CD8-positive, alpha-beta memory T cell (primary cell): Measurements from ENCODE around the gene SLC30A1. TPM values are rescaled to one million over a fixed set of nuclear protein-coding genes. Genes with fewer than 3 reads are reported as not detected.

Source experiments
- CTCF ChIA-PET: fragments of 350-600 bp; sonication (Branson Sonifier 250); formaldehyde crosslinking; loops from one replicate; lab custom pipeline; 2021; ENCODE audit warnings: antibody characterized with exemption; lab: Charles Lee
- POLR2A ChIA-PET: fragments of 350-600 bp; sonication (Branson Sonifier 250); formaldehyde crosslinking; loops from one replicate; lab custom pipeline; 2021; ENCODE audit warnings: antibody characterized with exemption; lab: Charles Lee
- DNase-seq, 5 donors: peaks; one replicate each; pipeline versions ENCODE4 v3.0.0 to v3.0.0-alpha.2; 2020 to 2022; ENCODE audit warnings: mixed read lengths in 1 of 5
- H3K27ac ChIP-seq: one replicate; pipeline ENCODE4 v1.7.0; 2013; ENCODE audit warnings: low read depth, mild to moderate bottlenecking, low read length, moderate library complexity
- H3K27me3 ChIP-seq: 2 replicates; pipeline ENCODE4 v1.7.0; 2013; ENCODE audit warnings: low read length, mild to moderate bottlenecking; ENCODE audit not compliant: insufficient read depth, poor library complexity, severe bottlenecking
- H3K36me3 ChIP-seq: 2 replicates; pipeline ENCODE4 v1.7.0; 2013; ENCODE audit warnings: mild to moderate bottlenecking, low read length, moderate library complexity; ENCODE audit not compliant: insufficient read depth
- H3K4me1 ChIP-seq: 2 replicates; pipeline ENCODE4 v1.7.0; 2013; ENCODE audit warnings: mild to moderate bottlenecking, low read length, moderate library complexity; ENCODE audit not compliant: insufficient read depth
- H3K4me3 ChIP-seq: 2 replicates; pipeline ENCODE4 v1.7.0; 2013; ENCODE audit warnings: mild to moderate bottlenecking, low read length
- H3K9me3 ChIP-seq: 2 replicates; pipeline ENCODE4 v1.7.0; 2013; ENCODE audit warnings: mild to moderate bottlenecking, low read length
- H3K27ac Mint-ChIP-seq, 8 donors: one replicate each; pipeline ENCODE4 v1.8.0; 2020 to 2021; ENCODE audit warnings: mixed read lengths in 8 of 8, mild to moderate bottlenecking in 6 of 8, inconsistent platforms in 3 of 8, moderate library complexity in 3 of 8
- H3K27me3 Mint-ChIP-seq, 2 donors: one replicate each; pipeline ENCODE4 v1.8.0; 2020 to 2021; ENCODE audit warnings: mixed read lengths in 2 of 2, mild to moderate bottlenecking in 1 of 2, moderate library complexity in 1 of 2
- H3K36me3 Mint-ChIP-seq, 3 donors: one replicate each; pipeline ENCODE4 v1.8.0; 2020 to 2021; ENCODE audit warnings: mixed read lengths in 3 of 3, inconsistent platforms in 1 of 3, mild to moderate bottlenecking in 1 of 3
- H3K4me1 Mint-ChIP-seq, 3 donors: one replicate each; pipeline ENCODE4 v1.8.0; 2020 to 2021; ENCODE audit warnings: mixed read lengths in 3 of 3, inconsistent platforms in 1 of 3, mild to moderate bottlenecking in 1 of 3
- H3K4me3 Mint-ChIP-seq, 7 donors: one replicate each; pipeline ENCODE4 v1.8.0; 2020 to 2021; ENCODE audit warnings: mixed read lengths in 7 of 7, mild to moderate bottlenecking in 6 of 7, moderate library complexity in 4 of 7, inconsistent platforms in 2 of 7
- H3K9me3 Mint-ChIP-seq, 5 donors: one replicate each; pipeline ENCODE4 v1.8.0; 2020 to 2022; ENCODE audit warnings: mixed read lengths in 5 of 5, mild to moderate bottlenecking in 3 of 5, moderate library complexity in 2 of 5, inconsistent platforms in 1 of 5
- polyA plus RNA-seq: library from polyadenylated mRNA; unstranded; fragments of 300-500 nt; fragmentation: Illumina TruSeq; gene quantifications from one replicate; pipeline ENCODE4 v1.2.3, GENCODE V29; 2021
- total RNA-seq, 2 experiments: library from RNA; stranded (reverse); gene quantifications; one replicate each; pipeline ENCODE4 v1.2.3, GENCODE V29; 2021

The SLC30A1 gene
- total and polyA plus RNA-seq, 3 experiments from 2014 or later = 3.4 to 17.1 (median 16.5) TPM

GRCh38 chr1:211620097-211620496, 41.1 kb upstream of the SLC30A1 start:
- no peaks in the 10 kb centered on the region for H3K9me3 ChIP-seq
- no peaks in the 10 kb centered on the region for H3K4me1 ChIP-seq
- no peak for DNase-seq
- no peaks in the 10 kb centered on the region for H3K36me3 ChIP-seq
- no peak overlapping the region for H3K4me3 Mint-ChIP-seq
- H3K27me3 ChIP-seq = no peaks in the 10 kb centered on the region
- CTCF ChIA-PET = interaction anchor here (0.7 kb wide), 1 partner anchor 1141 kb away, joined by 3 read pairs; no protein-coding TSS in a partner anchor
- H3K4me3 ChIP-seq = no peak overlapping the region
- H3K4me1 Mint-ChIP-seq = peaks cover 0 to 7% (median 5%) of the 10 kb centered on the region in 3 donors
- POLR2A ChIA-PET = no interaction called here
- no peaks in the 10 kb centered on the region for H3K9me3 Mint-ChIP-seq
- peaks cover 0 to 5% of the 10 kb centered on the region in 2 donors for H3K27me3 Mint-ChIP-seq
- no peak overlapping the region for H3K27ac Mint-ChIP-seq
- H3K27ac ChIP-seq = no peak overlapping the region
- no peaks in the 10 kb centered on the region for H3K36me3 Mint-ChIP-seq

DNA sequence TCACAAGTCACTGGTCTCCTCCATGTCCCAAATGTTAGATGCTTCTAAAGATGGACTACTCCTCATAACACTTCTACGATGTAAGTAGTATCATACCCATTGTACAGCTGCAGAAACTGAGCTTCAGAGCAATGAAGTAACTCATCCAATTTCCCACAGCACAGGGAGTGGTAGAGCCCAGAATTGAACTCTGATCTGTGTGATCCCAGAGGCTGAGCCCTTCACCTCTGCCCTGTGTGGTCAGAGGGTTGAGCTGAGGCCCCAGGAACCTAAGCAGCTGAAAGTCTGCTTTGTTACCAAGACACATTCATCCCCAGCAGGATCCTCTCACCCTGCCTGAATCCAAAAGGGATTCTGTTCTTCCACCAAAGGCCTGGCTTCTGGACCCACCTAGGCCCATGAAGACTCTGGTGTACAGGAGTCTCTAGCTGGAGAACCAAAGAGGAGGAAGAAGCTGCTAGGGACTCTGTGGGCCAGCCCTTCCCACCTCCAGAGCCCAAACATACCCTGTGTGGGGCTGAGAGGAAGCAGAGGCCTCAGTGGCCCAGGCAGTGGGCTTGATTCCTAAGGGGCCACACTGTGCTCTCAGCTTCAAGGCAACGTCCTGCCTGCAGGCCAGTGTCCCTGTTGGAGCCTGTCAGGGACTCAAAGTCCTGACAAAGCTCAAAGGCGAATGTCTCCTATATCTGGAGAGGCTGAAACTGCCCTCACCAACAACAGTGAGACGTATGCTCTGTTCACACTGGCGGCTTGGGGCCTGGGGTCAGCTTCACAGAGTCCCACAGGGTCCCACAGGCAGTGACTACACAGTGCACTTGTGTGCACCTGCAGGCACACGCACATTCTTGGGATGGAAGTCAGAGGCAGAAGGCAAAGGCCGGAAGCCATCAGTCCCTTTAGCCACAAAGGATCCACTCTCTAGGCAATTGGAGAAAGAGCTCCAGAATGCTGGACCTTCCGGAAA, 40.4 kb upstream of the SLC30A1 start:
- Mint-ChIP-seq H3K4me3 (no peak overlapping the region), H3K27ac (no peak overlapping the region), H3K36me3 (no peaks in the 10 kb centered on the region), H3K27me3 (peaks cover 0 to 5% of the 10 kb centered on the region in 2 donors), H3K9me3 (no peaks in the 10 kb centered on the region), H3K4me1 (peaks cover 0 to 7% (median 5%) of the 10 kb centered on the region in 3 donors)
- H3K27ac ChIP-seq = no peak overlapping the region
- DNase-seq = no peak
- no peaks in the 10 kb centered on the region for H3K9me3 ChIP-seq
- H3K36me3 ChIP-seq = no peaks in the 10 kb centered on the region
- ChIA-PET POLR2A (no interaction called here), CTCF (interaction anchor here (0.7 to 2.0 kb wide), 2 partner anchors 32 to 1142 kb away, joined by 3 to 4 read pairs; no protein-coding TSS in a partner anchor)
- no peaks in the 10 kb centered on the region for H3K4me1 ChIP-seq
- H3K27me3 ChIP-seq = no peaks in the 10 kb centered on the region
- no peak overlapping the region for H3K4me3 ChIP-seq

GRCh38 chr1:211616965-211617297, 38.0 kb upstream of the SLC30A1 start:
- Mint-ChIP-seq H3K27me3 (peaks cover 0 to 2% of the 10 kb centered on the region in 2 donors), H3K4me3 (no peak overlapping the region), H3K9me3 (no peaks in the 10 kb centered on the region), H3K27ac (no peak overlapping the region), H3K36me3 (no peaks in the 10 kb centered on the region), H3K4me1 (no peaks in the 10 kb centered on the region)
- Histone ChIP-seq H3K36me3 (no peaks in the 10 kb centered on the region), H3K4me3 (no peak overlapping the region), H3K27ac (no peak overlapping the region), H3K4me1 (no peaks in the 10 kb centered on the region), H3K9me3 (no peaks in the 10 kb centered on the region), H3K27me3 (no peaks in the 10 kb centered on the region)
- ChIA-PET CTCF (interaction anchor here (0.9 to 2.0 kb wide), 2 partner anchors 20 to 34 kb away, joined by 3 to 4 read pairs; no protein-coding TSS in a partner anchor), POLR2A (no interaction called here)
- DNase-seq = no peak

- POLR2A ChIA-PET = no interaction called here
- Histone ChIP-seq H3K36me3 (no peaks in the 10 kb centered on the region), H3K4me3 (no peak overlapping the region), H3K9me3 (no peaks in the 10 kb centered on the region), H3K27ac (no peak overlapping the region), H3K27me3 (no peaks in the 10 kb centered on the region), H3K4me1 (no peaks in the 10 kb centered on the region)
- no peaks in the 10 kb centered on the region for H3K36me3 Mint-ChIP-seq
- no peak for DNase-seq
- H3K27ac Mint-ChIP-seq = no peak overlapping the region
- no peaks in the 10 kb centered on the region for H3K9me3 Mint-ChIP-seq
- H3K27me3 Mint-ChIP-seq = peaks cover 0 to 2% of the 10 kb centered on the region in 2 donors
- no peak overlapping the region for H3K4me3 Mint-ChIP-seq
- CTCF ChIA-PET = no interaction called here
- H3K4me1 Mint-ChIP-seq = no peaks in the 10 kb centered on the region
Observed at GRCh38 chr1:211616231-211616964, 37.4 kb upstream of the SLC30A1 start.

DNA sequence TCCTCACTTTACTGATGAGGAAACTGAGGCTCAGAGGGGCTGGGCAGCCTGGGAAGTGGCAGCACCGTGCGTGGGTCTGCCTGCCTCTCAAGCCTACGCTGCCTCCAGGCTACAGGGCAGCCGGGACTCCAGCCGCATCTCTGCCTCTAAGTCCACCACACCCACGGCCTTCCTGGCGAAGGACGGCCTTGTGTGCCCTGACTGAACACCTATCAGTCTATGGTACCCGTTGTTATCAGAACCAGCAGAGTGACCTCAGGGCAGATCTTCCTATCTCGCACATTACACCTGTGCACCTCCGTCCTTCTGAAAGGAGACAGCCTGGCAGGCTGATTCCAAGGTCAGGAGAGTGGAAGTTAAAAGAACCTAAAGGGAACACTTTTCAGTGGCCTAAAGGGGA, 35.7 kb upstream of the SLC30A1 start:
- no peaks in the 10 kb centered on the region for H3K4me1 ChIP-seq
- H3K9me3 Mint-ChIP-seq = no peaks in the 10 kb centered on the region
- POLR2A ChIA-PET = no interaction called here

DNA sequence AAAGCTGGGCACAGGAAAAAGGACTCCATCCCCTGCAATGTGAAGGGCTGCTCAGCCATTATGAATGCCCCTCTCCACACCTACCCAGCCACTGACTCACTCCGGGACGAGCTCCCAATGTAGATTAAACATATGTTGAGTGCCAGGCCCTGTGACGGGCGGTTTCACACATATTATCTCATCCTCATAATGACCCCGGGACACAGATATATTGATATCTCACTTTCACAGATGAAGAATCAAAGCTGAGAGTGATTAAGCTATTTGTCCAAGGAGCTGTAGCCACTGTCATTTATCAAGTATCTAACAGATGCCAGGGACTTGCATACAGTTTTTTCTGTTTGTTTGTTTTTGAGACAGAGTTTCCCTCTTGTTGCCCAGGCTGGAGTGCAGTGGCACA, 35.0 kb upstream of the SLC30A1 start:
- Mint-ChIP-seq H3K4me3 (no peak overlapping the region), H3K27ac (no peak overlapping the region)

More for the DNA sequence above, 35.7 kb upstream of the SLC30A1 start:
- Mint-ChIP-seq H3K36me3 (no peaks in the 10 kb centered on the region), H3K4me3 (no peak overlapping the region), H3K4me1 (no peaks in the 10 kb centered on the region), H3K27me3 (no peaks in the 10 kb centered on the region), H3K27ac (peak overlapping the region in 1 of 8 donors; percentile 65)
- H3K36me3 ChIP-seq = no peaks in the 10 kb centered on the region
- no peaks in the 10 kb centered on the region for H3K9me3 ChIP-seq
- H3K4me3 ChIP-seq = no peak overlapping the region
- CTCF ChIA-PET = interaction anchor here (1.1 kb wide), 1 partner anchor 27 kb away, joined by 3 read pairs; no protein-coding TSS in a partner anchor
- H3K27me3 ChIP-seq = no peaks in the 10 kb centered on the region
- no peak overlapping the region for H3K27ac ChIP-seq
- no peak for DNase-seq

DNA sequence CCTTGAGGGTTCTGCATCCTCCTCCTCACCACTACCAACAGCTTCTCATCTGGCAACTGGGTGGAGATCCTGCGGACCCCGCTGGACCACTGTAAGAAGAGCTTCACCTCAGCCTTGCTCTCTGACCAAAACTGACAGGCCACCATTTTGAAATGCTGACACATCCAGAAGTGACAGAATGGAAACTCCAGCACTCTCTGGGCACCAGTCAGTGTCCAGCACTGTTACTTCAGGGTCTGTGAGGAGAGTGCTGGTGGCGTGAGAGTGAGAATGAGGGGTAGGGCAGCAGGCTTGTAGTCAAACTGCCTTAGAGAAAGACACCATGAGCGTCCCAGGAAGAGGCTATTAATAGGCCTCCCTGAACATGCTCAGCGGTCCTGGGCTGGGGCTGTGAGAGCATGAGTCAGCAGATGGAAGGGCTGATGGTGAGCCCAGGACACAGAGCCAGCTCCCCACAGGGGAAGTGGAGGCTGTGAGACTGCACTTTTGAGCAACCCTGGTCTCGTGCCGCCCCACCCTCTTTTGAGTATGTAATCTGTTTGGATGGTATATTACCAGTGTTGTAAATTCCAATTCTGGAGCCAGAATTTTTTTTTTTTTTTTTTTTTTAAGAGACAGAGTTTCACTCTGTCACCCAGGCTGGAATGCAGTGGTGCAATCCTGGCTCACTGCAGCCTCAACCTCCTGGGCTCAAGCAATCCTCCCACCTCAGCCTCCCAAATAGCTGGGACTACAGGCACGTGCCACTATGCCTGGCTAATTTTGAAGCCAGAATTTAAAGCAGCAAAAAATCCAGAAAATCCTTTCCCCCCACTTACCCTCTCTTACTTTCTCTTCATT, 34.4 kb upstream of the SLC30A1 start:
- POLR2A ChIA-PET = no interaction called here
- no peak overlapping the region for H3K4me3 Mint-ChIP-seq
- CTCF ChIA-PET = interaction anchor here (1.1 to 1.3 kb wide), 2 partner anchors 9 to 26 kb away, joined by 3 to 4 read pairs; no protein-coding TSS in a partner anchor
- Histone ChIP-seq H3K27ac (peak overlapping the region; percentile 61), H3K9me3 (no peaks in the 10 kb centered on the region), H3K4me1 (no peaks in the 10 kb centered on the region), H3K4me3 (no peak overlapping the region), H3K36me3 (no peaks in the 10 kb centered on the region), H3K27me3 (no peaks in the 10 kb centered on the region)
- H3K27me3 Mint-ChIP-seq = no peaks in the 10 kb centered on the region
- no peak overlapping the region for H3K27ac Mint-ChIP-seq
- no peaks in the 10 kb centered on the region for H3K36me3 Mint-ChIP-seq
- no peak for DNase-seq
- no peaks in the 10 kb centered on the region for H3K4me1 Mint-ChIP-seq
- H3K9me3 Mint-ChIP-seq = no peaks in the 10 kb centered on the region

More for the DNA sequence above, 35.0 kb upstream of the SLC30A1 start:
- H3K27me3 Mint-ChIP-seq = no peaks in the 10 kb centered on the region
- POLR2A ChIA-PET = no interaction called here
- Histone ChIP-seq H3K4me3 (no peak overlapping the region), H3K27me3 (no peaks in the 10 kb centered on the region), H3K27ac (peak overlapping the region; percentile 61), H3K4me1 (no peaks in the 10 kb centered on the region), H3K36me3 (no peaks in the 10 kb centered on the region), H3K9me3 (no peaks in the 10 kb centered on the region)
- H3K9me3 Mint-ChIP-seq = no peaks in the 10 kb centered on the region
- CTCF ChIA-PET = interaction anchor here (1.1 to 1.3 kb wide), 2 partner anchors 10 to 27 kb away, joined by 3 to 4 read pairs; no protein-coding TSS in a partner anchor
- H3K4me1 Mint-ChIP-seq = no peaks in the 10 kb centered on the region
- no peaks in the 10 kb centered on the region for H3K36me3 Mint-ChIP-seq
- no peak for DNase-seq
